ENCODE results near the gene PRKCQ.

- TF ChIP-seq CTCF (IDR thresholded peaks at IDR 0.05) = no peak
- TF ChIP-seq POLR2A (IDR thresholded peaks at IDR 0.05) = no peak
Observed at GRCh38 chr10:6423413-6424170, 156.5 kb downstream of the PRKCQ start.
